HUES48 (cell line): ENCODE data around the gene INPP5J.
A peak's percentile ranks its signal among the peaks of the same experiment; 100 is the strongest.

Experiments
- H3K27ac ChIP-seq: one replicate; pipeline ENCODE4 v1.7.0; 2013; ENCODE audit warnings: low read depth, low read length, inconsistent platforms
- H3K27me3 ChIP-seq: 2 replicates; pipeline ENCODE4 v1.6.1; 2013; ENCODE audit warnings: mild to moderate bottlenecking, low read length; ENCODE audit not compliant: control insufficient read depth, insufficient read depth
- H3K36me3 ChIP-seq: 2 replicates; pipeline ENCODE4 v1.6.1; 2013; ENCODE audit warnings: low read length; ENCODE audit not compliant: control insufficient read depth, insufficient read depth
- H3K4me1 ChIP-seq: 2 replicates; pipeline ENCODE4 v1.6.1; 2013; ENCODE audit warnings: mild to moderate bottlenecking, low read length; ENCODE audit not compliant: control insufficient read depth, insufficient read depth
- H3K4me3 ChIP-seq: 2 replicates; pipeline ENCODE4 v1.5.1; 2013; ENCODE audit warnings: mild to moderate bottlenecking, low read depth, low read length
- H3K9ac ChIP-seq: 2 replicates; pipeline ENCODE4 v1.6.1; 2013; ENCODE audit warnings: mild to moderate bottlenecking, low read depth, low read length, moderate library complexity
- H3K9me3 ChIP-seq: 2 replicates; pipeline ENCODE4 v1.6.1; 2013; ENCODE audit warnings: low read length; ENCODE audit not compliant: control insufficient read depth, insufficient read depth

Gene INPP5J

DNA sequence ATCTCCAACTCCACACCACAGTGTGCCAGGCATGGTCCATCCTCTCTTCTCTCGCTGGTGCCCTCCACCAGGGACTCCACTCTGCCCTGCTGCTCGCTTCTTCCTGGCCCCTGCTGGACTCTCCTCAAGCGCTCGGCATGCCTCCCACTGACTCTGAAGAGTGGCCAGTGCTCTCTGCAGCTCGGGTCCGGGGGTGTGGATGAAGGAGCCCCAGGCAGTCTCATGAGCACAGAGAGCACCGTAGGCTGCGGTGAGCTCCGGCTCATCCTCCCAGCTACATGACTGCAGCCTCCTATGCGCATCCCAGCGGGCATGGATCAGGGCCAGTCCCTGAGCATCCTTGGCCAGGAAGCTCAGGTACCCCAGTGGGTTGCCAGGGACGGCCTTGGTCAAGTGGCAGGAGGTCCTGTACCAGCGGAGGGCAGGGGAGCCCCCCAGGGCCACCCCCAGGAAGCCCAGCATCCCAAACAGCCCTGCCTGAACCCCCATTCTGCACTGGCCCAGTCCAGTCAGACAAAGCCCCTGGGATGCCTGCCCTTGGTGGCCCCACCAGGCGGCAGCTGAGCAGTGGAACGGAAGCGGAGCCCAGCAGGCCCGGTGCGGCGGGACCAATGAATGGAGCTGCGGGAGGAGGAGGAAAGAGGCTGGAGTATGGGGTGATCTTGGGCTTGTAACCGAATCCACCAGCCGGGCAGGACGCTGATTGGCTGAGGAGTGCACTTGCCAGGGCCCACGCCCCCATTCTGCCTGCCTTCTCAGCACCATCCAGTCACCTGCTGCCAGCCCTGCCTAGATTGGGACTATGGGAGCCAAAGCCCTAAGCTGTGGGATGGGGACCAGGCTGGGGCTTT lies 17.3 kb downstream of the INPP5J start, which contains the start of gene PLA2G3:
Gene PLA2G3, minus strand, starts transcription at position 643 of the 851 bp plus-strand sequence. Its CDS starts 154 bp downstream, at position 489.
- H3K9me3 ChIP-seq = no peaks in the 10 kb centered on the region
- H3K9ac ChIP-seq = no peak within 1 kb of the TSS
- peaks cover 17% of the 10 kb centered on the region; the same call in 1 of the 2 replicates for H3K4me1 ChIP-seq
- no peaks in the 10 kb centered on the region for H3K27me3 ChIP-seq
- H3K36me3 ChIP-seq = peaks cover 23% of the 10 kb centered on the region
- peak within 1 kb of the TSS; percentile 55 for H3K4me3 ChIP-seq
- peak within 1 kb of the TSS; percentile 69 for H3K27ac ChIP-seq

DNA sequence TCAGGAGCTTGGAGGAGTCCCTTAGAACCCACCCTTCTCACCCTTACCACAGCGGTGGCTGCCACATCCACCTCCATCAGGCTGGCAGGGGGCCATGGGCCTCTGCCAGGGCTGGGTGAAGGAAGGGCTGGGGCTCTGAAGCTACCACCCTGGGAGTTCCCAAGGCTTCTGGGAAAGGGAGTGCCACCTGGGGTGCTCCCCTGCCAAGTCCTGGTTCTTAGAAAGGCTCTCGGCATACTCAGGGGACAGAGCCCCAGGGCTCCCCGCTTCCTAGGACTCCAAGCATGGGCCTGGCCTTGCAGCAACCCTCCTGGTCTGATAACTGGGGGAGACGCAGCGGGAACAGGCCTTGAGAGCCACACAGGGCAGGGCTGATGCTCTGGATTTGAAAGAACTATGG lies 18.0 kb downstream of the INPP5J start:
- Histone ChIP-seq H3K36me3 (peaks cover 16% of the 10 kb centered on the region), H3K4me1 (peaks cover 17% of the 10 kb centered on the region; the same call in 1 of the 2 replicates), H3K27me3 (no peaks in the 10 kb centered on the region), H3K9me3 (no peaks in the 10 kb centered on the region), H3K4me3 (no peak overlapping the region), H3K9ac (no peak overlapping the region), H3K27ac (peak overlapping the region; percentile 47)

DNA sequence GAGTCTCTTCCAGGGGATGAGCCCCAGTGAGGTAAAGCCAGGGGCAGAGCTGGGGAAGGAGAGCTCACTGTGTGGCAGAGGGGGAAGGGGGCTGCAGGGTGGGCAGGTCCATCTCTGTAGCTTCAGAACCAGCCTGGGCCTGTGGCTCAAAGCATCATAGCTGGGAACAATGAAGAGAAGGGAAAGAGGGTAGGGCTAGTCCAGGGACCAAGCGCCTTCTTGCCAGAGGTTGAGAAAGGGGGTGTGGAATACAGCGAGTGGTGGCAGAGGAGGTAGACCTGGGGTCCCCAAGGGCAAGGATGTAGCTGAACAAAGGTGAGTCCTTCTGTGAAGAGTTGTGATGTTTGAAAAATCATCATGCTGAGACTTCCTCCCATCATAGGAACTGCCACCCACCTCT lies 18.8 kb downstream of the INPP5J start:
- Histone ChIP-seq H3K4me3 (no peak overlapping the region), H3K9me3 (no peaks in the 10 kb centered on the region), H3K27me3 (no peaks in the 10 kb centered on the region), H3K27ac (no peak overlapping the region), H3K36me3 (peaks cover 9% of the 10 kb centered on the region), H3K4me1 (peaks cover 17% of the 10 kb centered on the region; the same call in 1 of the 2 replicates), H3K9ac (no peak overlapping the region)

- Histone ChIP-seq H3K36me3 (peaks cover 4% of the 10 kb centered on the region), H3K9ac (no peak overlapping the region), H3K4me3 (no peak overlapping the region), H3K9me3 (peaks cover 6% of the 10 kb centered on the region), H3K27me3 (no peaks in the 10 kb centered on the region), H3K27ac (no peak overlapping the region), H3K4me1 (peaks cover 17% of the 10 kb centered on the region; the same call in 1 of the 2 replicates)
Observed at GRCh38 chr22:31142285-31142684, 19.5 kb downstream of the INPP5J start.

GRCh38 chr22:31143038-31143437 lies 20.3 kb downstream of the INPP5J start:
- Histone ChIP-seq H3K27me3 (no peaks in the 10 kb centered on the region), H3K9me3 (peaks cover 11% of the 10 kb centered on the region), H3K4me1 (peaks cover 17% of the 10 kb centered on the region; the same call in 1 of the 2 replicates), H3K27ac (no peak overlapping the region), H3K36me3 (peaks cover 3% of the 10 kb centered on the region; the same call in 1 of the 2 replicates), H3K9ac (no peak overlapping the region), H3K4me3 (no peak overlapping the region)

DNA sequence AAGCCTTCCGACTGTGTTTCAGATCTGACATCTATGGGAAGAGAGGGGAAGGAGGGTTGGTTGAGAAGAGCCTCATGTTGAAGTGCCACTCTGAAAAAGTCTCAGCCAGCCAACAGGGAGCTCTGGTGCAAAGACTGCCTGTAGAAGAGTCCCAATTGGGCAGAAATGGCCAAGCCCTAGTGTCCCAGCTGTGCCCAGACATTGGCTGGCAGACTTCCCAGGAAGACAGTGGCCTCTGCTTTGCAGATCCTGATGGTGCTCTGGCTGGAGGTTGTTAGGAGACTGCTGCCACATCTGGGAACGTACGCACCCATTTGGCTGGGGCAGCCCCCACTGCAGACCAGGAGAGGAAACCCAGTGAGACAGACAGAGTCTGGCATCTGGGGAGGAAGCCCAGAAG lies 20.8 kb downstream of the INPP5J start:
- Histone ChIP-seq H3K9ac (no peak overlapping the region), H3K27me3 (no peaks in the 10 kb centered on the region), H3K4me1 (peaks cover 17% of the 10 kb centered on the region; the same call in 1 of the 2 replicates), H3K36me3 (peaks cover under 1% of the 10 kb centered on the region; the same call in 1 of the 2 replicates), H3K27ac (no peak overlapping the region), H3K4me3 (no peak overlapping the region), H3K9me3 (peaks cover 11% of the 10 kb centered on the region)

DNA sequence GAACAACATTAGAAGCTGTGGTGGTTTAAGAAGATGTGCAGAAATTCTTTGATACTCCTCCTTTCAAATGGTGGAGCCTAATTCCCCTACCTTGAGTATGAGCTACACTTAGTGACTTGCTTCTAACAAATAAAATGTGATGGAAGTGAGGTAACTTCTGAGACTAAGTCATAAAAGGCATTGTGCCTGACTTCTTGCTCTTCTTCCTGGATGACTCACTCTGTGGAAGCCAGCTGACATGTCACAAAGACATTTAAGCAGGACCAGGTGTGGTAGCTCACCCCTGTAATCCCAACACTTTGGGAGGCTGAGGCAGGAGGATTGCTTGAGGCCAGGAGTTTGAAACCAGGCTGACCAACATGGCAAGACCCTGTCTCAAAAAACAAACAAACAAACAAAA lies 21.5 kb downstream of the INPP5J start:
- no peaks in the 10 kb centered on the region for H3K36me3 ChIP-seq
- no peaks in the 10 kb centered on the region for H3K27me3 ChIP-seq
- no peak overlapping the region for H3K27ac ChIP-seq
- no peak overlapping the region for H3K4me3 ChIP-seq
- H3K4me1 ChIP-seq = peaks cover 15% of the 10 kb centered on the region; the same call in 1 of the 2 replicates
- H3K9me3 ChIP-seq = peaks cover 11% of the 10 kb centered on the region
- no peak overlapping the region for H3K9ac ChIP-seq

DNA sequence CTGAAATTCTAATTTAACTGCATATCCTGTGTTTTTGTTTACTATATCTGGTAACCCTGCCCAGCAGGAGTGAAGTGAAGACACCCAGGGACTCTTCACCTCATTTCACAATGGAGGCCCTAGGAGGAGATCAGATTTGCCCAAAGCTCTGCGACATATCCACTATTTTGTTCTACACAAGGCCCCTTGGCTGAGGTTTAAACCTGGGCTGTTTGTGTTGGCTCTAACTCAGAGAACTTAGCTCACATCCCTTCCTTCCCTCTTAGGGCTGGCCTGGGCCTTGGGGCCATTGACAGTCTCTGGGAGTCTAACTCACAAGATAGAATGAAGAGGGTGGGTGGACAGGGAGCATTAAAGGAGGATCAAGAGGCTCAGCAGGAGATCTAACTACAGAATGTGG lies 25.7 kb downstream of the INPP5J start:
- H3K9me3 ChIP-seq = peaks cover 11% of the 10 kb centered on the region
- no peak overlapping the region for H3K9ac ChIP-seq
- H3K36me3 ChIP-seq = no peaks in the 10 kb centered on the region
- no peaks in the 10 kb centered on the region for H3K27me3 ChIP-seq
- H3K4me3 ChIP-seq = no peak overlapping the region
- H3K27ac ChIP-seq = no peak overlapping the region
- H3K4me1 ChIP-seq = no peaks in the 10 kb centered on the region

DNA sequence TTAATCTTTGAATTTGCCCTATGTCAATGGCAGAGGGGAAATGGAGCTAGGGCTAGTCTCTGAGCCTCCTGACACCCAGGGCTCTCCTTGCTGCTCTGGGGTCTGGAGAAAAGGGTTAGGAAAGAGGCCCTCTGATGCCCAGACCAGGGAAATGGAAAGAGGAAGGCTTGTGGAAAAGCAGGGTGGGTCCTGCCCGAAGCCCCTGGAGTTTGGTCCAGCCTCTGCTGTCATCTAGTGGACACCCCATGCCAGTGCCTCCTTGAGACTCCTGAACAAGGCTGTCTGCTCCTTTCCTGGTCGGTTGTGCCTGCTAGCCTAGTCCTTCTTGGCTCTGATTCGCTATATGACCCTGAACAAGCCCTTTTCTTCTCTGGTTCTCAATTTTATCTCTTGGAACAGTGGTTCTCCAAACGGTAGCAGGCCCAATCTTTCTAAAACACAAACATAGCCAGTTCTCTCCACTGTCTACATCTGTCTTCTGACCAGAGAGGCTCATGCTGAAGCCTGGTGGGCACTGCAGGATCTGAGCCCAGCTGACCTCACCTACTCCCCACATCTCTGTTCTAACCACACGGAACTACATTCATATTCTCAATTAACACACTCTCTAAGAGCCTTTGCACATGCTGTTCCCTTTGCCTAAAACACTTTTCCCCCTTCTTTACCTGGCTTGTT lies 26.3 kb downstream of the INPP5J start:
- H3K4me1 ChIP-seq = no peaks in the 10 kb centered on the region
- H3K27ac ChIP-seq = no peak overlapping the region
- H3K4me3 ChIP-seq = no peak overlapping the region
- H3K9me3 ChIP-seq = peaks cover 11% of the 10 kb centered on the region
- no peaks in the 10 kb centered on the region for H3K36me3 ChIP-seq
- H3K9ac ChIP-seq = no peak overlapping the region
- no peaks in the 10 kb centered on the region for H3K27me3 ChIP-seq

- H3K9ac ChIP-seq = no peak overlapping the region
- H3K4me3 ChIP-seq = no peak overlapping the region
- H3K4me1 ChIP-seq = no peaks in the 10 kb centered on the region
- no peak overlapping the region for H3K27ac ChIP-seq
- no peaks in the 10 kb centered on the region for H3K36me3 ChIP-seq
- H3K27me3 ChIP-seq = no peaks in the 10 kb centered on the region
- H3K9me3 ChIP-seq = peaks cover 11% of the 10 kb centered on the region
Observed at GRCh38 chr22:31150615-31151014, 27.8 kb downstream of the INPP5J start.

DNA sequence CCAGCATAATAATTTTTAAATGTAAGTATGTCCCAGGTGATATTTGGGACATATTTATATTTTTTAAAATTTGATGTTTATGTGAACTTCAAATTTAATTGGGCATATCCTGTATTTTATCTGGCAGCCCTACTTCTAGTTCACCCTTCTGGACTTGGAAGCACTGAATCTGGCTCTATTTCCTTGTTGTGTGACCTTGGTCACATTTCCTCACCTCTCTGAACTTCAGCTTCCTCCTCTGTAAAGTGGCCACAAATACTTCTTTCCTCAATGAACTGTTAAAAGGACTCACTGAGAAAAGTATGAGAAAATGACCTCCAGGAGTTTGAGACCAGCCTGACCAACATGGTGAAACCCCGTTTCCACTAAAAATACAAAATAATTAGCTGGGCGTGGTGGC lies 29.1 kb downstream of the INPP5J start:
- Histone ChIP-seq H3K27ac (no peak overlapping the region), H3K4me3 (no peak overlapping the region)

More for the DNA sequence above, 29.1 kb downstream of the INPP5J start:
- H3K27me3 ChIP-seq = 0 out of 2 replicates have a peak, but pooled peaks cover 4% of the 10 kb centered on the region
- H3K36me3 ChIP-seq = no peaks in the 10 kb centered on the region
- peaks cover 9% of the 10 kb centered on the region for H3K9me3 ChIP-seq
- H3K4me1 ChIP-seq = no peaks in the 10 kb centered on the region
- H3K9ac ChIP-seq = no peak overlapping the region
